Prostate gland (tissue), 2 donors: ENCODE measurements around the gene SMAGP. TPM values are rescaled to one million over a fixed set of nuclear protein-coding genes. Genes with fewer than 3 reads are reported as not detected.
"Not testable (repeated sequence)": the region's sequence is repeated elsewhere in the genome, so short reads cannot be mapped to it uniquely, and the experiment has no call there.

Experiments used
- DNase-seq: peaks from one replicate; pipeline ENCODE4 v3.0.0-alpha.2; 2019; ENCODE audit warnings: low spot score
- H3K27ac ChIP-seq, 2 donors: fragments of 200-600 bp; sonication (generic); 2 replicates each; pipeline ENCODE4 v1.5.1; 2017 to 2019
- H3K27me3 ChIP-seq: fragments of 200-600 bp; sonication (generic); replicated peaks from 2 replicates; pipeline ENCODE4 v1.5.1; 2019; ENCODE audit not compliant: insufficient read depth
- H3K36me3 ChIP-seq, 2 donors: fragments of 200-600 bp; sonication (generic); 1 replicate in 1 of 2; 2 replicates in 1 of 2; pipeline versions ENCODE4 v1.5.1 to v1.8.1; 2017 to 2019
- H3K4me1 ChIP-seq: fragments of 200-600 bp; sonication (generic); replicated peaks from 2 replicates; pipeline ENCODE4 v1.5.1; 2019
- H3K4me3 ChIP-seq, 2 donors: fragments of 200-600 bp; sonication (generic); 2 replicates each; pipeline ENCODE4 v1.5.1; 2017 to 2019
- H3K9me3 ChIP-seq: fragments of 200-600 bp; sonication (generic); 2 replicates; pipeline ENCODE4 v1.5.1; 2017
- CTCF ChIP-seq, 4 experiments: fragments of 200-600 bp in 2 of 4; fragments of 450-650 bp in 2 of 4; sonication (generic) in 2 of 4; IDR thresholded peaks; 1 replicate in 3 of 4; 2 replicates in 1 of 4; pipeline ENCODE4 v1.5.1; 2016 to 2019; ENCODE audit warnings: antibody characterized with exemption in 4 of 4, mild to moderate bottlenecking in 2 of 4, moderate library complexity in 2 of 4
- POLR2A ChIP-seq: fragments of 450-650 bp; IDR thresholded peaks from one replicate; pipeline ENCODE4 v1.6.1; 2016; ENCODE audit warnings: antibody characterized with exemption, mild to moderate bottlenecking
- POLR2AphosphoS5 ChIP-seq: sonication (generic); formaldehyde crosslinking; IDR thresholded peaks from one replicate; pipeline ENCODE4 v1.6.1; 2017; ENCODE audit warnings: antibody characterized with exemption
- WGBS: methylation state at CpG from one replicate; pipeline ENCODE4 v1.1.5; 2018; 5-methylcytosine and 5-hydroxymethylcytosine counted together
- intact Hi-C: fragments of 100-400 bp; cut with DNase I; formaldehyde crosslinking; loops from one replicate; pipeline ENCODE4 v1.14.2; 2022
- total RNA-seq, 2 donors: library from RNA; depleted of rRNA; stranded (reverse); fragments of >200 nt; gene quantifications; one replicate each; pipeline ENCODE4 v1.1.0, GENCODE V29; 2016

The SMAGP gene
- total RNA-seq, 2 donors from 2014 or later = 10.7 to 15.4 TPM

GRCh38 chr12:51225771-51226170 lies 44.4 kb downstream of the SMAGP start:
- Histone ChIP-seq H3K4me1 (no peaks in the 10 kb centered on the region), H3K4me3 (no peak overlapping the region), H3K27ac (no peak overlapping the region), H3K27me3 (no peaks in the 10 kb centered on the region), H3K9me3 (no peaks in the 10 kb centered on the region), H3K36me3 (no peaks in the 10 kb centered on the region)
- intact Hi-C loops = no loop called here
- TF ChIP-seq CTCF (IDR thresholded peaks at IDR 0.05) (no peak), POLR2AphosphoS5 (no peak), POLR2A (no peak)
- WGBS = 81% methylated on average over 2 of the region's 2 CpGs
- DNase-seq = no peak

- no peak overlapping the region for H3K27ac ChIP-seq
- no peak for DNase-seq
- intact Hi-C loops = no loop called here
- WGBS = 76% methylated on average over 4 of the region's 4 CpGs
- no peaks in the 10 kb centered on the region for H3K36me3 ChIP-seq
- no peak overlapping the region for H3K4me3 ChIP-seq
- H3K9me3 ChIP-seq = no peaks in the 10 kb centered on the region
- no peaks in the 10 kb centered on the region for H3K27me3 ChIP-seq
- H3K4me1 ChIP-seq = no peaks in the 10 kb centered on the region
- no peak for TF ChIP-seq POLR2A
- no peak for TF ChIP-seq CTCF (IDR thresholded peaks at IDR 0.05)
- TF ChIP-seq POLR2AphosphoS5 = no peak
Measured at GRCh38 chr12:51225234-51225633, 45.0 kb downstream of the SMAGP start.

GRCh38 chr12:51224625-51225024 lies 45.6 kb downstream of the SMAGP start:
- intact Hi-C loops = no loop called here
- H3K36me3 ChIP-seq = no peaks in the 10 kb centered on the region
- TF ChIP-seq POLR2AphosphoS5 (no peak), CTCF (IDR thresholded peaks at IDR 0.05) (no peak), POLR2A (no peak)
- 84% methylated on average over 3 of the region's 3 CpGs for WGBS
- H3K27me3 ChIP-seq = no peaks in the 10 kb centered on the region
- no peaks in the 10 kb centered on the region for H3K9me3 ChIP-seq
- no peak overlapping the region for H3K27ac ChIP-seq
- no peaks in the 10 kb centered on the region for H3K4me1 ChIP-seq
- no peak for DNase-seq
- H3K4me3 ChIP-seq = no peak overlapping the region

GRCh38 chr12:51222461-51222860 lies 47.8 kb downstream of the SMAGP start:
- H3K9me3 ChIP-seq = no peaks in the 10 kb centered on the region
- no peak for TF ChIP-seq CTCF (IDR thresholded peaks at IDR 0.05)
- TF ChIP-seq POLR2AphosphoS5 = peak; percentile 85
- H3K27me3 ChIP-seq = no peaks in the 10 kb centered on the region
- DNase-seq = peak; percentile 76
- H3K36me3 ChIP-seq = no peaks in the 10 kb centered on the region
- peak overlapping the region in 1 of 2 donors; percentile 14 for H3K4me3 ChIP-seq
- WGBS = 22% methylated on average over 7 of the region's 7 CpGs
- H3K4me1 ChIP-seq = peaks cover 5% of the 10 kb centered on the region
- H3K27ac ChIP-seq = peak overlapping the region; percentile 62 to 72
- intact Hi-C loops = no loop called here

- not testable (repeated sequence) for DNase-seq, H3K27me3 ChIP-seq, H3K36me3 ChIP-seq, H3K4me1 ChIP-seq, H3K9me3 ChIP-seq, H3K4me3 ChIP-seq
- peak overlapping the region in 1 of 2 donors; percentile 95 for H3K27ac ChIP-seq
- intact Hi-C loops = loop anchor here (2.0 to 10.0 kb wide), 4 partner anchors 19 to 175 kb away; partner anchors contain the start of genes CSRNP2, DAZAP2, LETMD1 and TFCP2
- WGBS = 92% methylated on average over 12 of the region's 12 CpGs
Measured at GRCh38 chr12:51219857-51220256, 50.4 kb downstream of the SMAGP start.
